NCI-H524 treated with DMSO at 0.1 percent for 48 hours (cell line): Measurements from ENCODE around the gene AP5B1.

ENCODE experiments used
- DNase-seq: peaks from one replicate; lab custom pipeline; 2025; lab: John Stamatoyannopoulos, UW

AP5B1 gene

DNA sequence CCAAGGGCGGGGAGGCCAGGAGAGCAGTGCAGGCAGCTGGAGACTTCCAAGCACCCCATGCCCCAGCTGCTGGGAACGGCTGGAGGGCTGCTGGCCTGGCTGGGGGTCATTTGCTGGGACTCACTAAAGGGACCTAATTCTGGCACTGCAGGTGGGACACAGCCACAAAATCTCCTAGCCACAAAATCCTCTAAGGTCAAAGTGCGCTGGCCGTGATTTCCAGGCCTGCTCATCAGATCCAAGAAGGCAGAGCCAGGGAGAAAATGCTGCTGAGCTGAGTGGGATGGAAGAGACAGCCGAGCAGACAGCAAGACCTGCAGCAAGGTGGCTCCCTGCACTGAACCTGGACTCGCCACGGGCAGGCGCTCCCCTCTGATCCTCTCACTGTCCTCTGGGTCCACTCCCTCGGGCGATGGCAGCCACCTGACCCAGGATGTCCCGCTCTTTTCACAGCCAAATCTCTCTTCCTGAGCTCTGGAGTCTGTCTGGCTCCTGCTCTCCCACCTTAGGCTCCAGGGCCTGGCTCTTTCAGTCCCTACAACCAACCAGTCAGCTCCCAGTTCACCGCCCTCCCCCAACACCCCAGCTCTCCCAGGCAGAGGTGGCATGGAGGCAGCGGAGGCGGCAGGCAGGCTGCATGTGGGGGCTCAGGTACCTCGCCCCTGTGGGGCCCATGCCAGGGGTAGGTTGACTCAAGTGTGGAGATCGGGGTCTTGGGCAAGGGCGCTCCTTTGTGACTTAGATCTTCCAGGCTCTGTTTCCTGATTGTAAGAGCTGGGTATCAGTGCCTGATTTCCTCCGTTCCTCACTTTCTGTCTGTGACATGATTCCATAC is 20.6 kb upstream of the AP5B1 start:
- no peak for DNase-seq

DNA sequence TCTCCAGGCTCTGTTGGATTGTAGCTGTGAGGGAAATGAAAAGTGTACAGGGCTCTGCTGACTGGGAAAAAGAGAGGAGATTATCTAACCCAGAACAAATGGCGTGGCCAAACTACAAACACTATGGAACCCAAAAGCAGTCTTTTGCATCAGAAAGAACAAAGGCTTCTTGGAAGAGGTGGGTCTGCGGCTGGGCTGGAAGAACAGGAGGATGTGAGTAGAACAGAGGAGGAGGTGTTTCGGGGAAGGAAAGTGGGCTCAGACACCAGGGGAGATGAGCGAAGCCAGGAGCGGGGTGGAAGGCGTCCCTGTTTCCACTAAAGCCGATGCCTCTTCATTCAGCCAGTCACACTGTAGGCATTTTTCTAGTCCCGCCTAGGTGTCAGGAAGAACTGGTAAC is 18.1 kb upstream of the AP5B1 start:
- DNase-seq, result no peak

DNA sequence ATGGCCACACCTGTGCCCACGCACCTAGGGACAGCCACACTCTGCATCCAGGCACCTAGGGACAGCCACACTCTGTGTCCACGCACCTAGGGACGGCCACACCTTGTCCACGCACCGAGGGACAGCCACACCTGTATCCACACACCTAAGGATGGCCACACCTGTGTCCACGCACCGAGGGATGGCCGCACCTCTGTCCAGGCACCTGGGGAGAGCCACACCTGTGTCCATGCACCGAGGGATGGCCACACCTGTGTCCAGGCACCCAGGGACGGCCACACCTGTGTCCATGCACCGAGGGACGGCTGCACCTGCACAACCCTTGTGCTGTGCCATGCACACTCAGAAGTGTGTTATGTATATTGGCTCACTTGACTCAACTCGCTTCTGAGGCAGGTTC is 16.9 kb upstream of the AP5B1 start:
- DNase-seq, result no peak

DNA sequence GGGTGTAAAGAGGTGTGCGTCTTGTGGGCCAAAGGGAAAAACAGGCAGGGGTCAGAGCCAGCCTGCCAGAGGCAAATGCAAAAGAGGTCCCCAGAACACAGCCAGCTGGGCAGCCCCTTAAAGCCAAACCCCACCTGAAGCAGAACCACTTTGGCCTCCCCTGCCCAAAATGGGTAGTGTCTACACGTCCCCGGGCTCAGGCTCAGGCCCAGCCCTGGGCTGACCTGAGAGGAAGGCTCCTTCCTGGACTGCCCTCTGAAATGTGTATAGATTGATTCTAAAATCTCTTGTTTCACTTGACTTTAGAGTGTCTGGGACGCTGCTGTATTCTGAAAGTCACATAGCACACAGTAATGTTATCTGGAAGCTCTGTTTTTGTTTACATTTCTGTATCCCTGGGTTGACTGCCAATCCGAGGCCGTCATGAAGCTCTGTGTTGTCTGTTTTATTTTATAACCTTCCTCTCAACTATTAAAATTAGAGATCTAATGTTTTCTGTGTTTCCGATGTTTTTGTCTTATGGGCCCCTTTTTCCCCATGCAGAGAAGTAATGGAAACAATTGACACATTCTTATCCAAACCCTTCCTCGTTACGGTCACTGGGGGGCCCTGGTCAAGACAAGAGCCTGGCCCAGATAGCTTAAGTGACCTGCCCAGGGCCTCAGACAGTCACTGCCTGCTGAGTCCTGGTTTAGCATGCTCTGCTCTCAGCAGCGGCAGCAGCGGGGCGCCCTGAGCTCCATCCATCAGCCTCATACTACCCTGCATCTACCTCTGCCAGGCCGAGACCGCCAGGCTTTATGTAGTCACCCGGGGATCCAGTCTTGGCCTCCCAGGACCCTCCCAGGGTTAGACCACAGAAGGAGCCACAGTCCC is 16.2 kb upstream of the AP5B1 start:
- no peak for DNase-seq

DNA sequence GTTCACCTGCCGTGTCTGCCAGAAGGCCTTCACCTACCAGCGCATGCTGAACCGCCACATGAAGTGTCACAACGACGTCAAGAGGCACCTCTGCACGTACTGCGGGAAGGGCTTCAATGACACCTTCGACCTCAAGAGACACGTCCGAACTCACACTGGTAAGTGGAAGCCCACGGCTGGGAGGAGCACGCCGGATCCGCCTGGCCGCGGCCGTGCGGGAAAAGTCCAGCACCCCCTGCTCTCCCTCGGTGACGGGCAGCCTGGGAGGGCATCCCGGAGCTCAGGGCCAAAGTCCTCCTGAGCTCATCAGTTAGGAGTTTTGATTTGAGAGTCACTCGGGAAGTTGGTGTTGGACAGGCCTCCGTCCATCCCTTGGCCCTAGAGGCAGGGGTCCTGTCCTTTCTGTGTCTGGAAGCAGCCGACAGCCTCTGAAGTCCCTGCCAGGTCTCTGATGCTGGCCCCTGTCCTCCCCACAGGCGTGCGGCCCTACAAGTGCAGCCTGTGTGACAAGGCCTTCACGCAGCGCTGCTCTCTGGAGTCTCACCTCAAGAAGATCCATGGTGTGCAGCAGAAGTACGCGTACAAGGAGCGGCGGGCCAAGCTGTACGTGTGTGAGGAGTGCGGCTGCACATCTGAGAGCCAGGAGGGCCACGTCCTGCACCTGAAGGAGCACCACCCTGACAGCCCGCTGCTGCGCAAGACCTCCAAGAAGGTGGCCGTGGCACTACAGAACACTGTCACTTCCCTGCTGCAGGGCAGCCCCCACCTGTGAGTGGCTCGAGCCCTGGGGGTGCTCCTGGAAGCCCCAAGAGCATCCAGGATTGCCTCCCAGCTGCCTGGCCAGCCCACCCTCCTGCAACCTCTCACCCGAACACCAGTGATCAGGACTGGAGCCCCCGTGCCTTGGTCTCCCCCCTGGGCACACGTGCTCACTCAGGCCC is 14.1 kb upstream of the AP5B1 start:
- DNase-seq, result no peak

DNA sequence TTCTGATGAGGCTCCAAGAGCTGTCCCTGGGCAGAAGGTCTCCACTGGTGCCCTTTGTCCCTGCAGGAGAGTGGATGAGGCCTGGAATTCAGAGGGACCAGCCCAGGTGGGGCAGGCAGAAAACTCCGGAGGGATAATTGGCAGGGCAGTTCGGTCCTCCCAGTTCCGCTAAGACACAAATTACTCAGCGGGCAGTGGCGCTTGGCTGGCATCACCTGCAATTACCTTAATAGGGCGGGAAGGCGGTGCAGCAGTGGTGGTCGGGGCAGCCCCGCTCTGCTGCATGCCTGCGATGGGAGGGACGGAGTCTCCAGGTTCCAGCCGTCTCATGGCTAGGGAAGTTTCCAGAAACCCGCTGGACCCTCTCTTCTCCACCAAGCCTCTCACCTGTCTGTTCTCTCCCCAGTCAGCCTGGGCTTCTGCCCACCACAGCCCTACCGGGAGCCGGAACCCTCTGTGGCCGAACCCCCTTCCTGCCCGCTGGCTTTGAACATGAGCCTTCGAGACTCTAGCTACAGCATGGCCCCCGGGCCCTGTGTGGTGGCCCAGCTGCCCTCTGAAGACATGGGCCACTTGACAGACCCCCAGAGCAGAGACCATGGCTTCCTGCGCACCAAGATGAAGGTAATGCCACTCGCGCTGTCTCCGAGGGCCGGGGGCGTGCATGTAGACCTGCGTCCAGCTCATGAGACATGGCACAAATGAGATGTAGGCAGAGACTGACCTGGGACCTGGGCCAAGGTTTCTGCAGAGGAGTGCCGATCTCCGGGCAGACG is 13.0 kb upstream of the AP5B1 start:
- DNase-seq, result no peak

DNA sequence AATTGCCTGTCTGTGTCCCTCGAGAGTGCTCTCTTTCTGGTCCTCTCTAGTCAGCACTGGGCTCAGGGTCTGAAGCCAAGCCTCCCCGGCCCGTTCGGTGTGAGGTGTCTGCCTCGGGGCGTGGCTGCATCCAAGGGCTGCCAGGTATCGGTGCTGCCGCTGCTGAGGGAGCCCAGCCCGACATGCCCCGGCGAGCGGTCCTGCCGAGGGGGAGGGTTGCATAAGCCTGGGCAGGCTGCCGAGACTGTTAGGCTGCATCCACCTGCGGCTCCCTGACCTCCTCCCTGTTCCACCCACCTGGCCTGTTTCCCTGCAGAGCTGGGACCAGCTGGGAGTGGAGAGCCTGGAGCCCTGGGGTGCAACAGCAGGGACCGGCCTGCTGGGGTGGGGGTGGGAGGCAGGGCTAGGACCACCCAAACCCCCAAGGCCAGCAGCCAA is 12.4 kb upstream of the AP5B1 start:
- DNase-seq, result no peak

DNA sequence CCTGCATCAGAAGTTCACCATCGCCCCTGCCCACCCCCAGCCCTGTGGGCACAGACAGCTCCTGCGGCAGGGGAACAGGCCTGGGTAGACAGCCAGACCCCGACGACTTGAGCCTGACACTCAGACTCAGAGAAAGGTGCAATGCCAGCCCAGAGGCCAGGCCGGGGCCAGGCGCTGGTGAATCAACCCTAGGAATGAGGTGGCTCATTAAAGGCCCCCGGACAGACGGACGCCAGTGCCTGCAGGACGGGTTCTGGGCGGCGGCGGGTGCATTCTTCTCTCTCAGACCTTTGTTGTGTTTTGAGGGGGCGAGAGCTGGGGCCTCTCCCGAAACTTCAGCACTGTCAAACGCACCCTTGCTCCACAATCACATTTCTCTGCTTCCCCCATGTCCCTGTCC is 11.7 kb upstream of the AP5B1 start:
- DNase-seq, result no peak

DNA sequence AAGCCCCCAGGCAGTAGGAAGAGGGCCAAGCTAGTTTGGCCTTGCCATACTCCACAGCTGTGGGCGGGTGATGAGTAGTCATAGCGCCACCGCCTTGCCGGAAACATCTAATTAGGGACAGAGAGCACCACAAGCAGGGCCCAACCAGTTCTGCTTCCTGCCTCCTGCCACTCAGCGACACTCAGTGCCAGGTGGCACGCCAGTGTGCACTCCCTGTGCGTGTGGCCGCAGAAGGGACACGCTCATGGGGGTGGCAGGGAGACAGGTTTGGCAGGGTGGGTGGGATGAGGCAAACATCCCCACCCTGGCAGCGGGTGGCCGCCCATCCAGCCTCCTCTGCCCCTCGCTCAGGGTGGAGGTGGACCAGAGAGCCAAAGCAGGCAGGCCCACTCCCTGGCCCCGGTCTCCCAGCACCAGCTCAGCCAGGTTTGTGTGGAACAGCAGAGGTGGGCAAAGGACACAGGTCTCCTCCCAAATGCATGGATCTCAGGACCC is 11.0 kb upstream of the AP5B1 start:
- no peak for DNase-seq

DNA sequence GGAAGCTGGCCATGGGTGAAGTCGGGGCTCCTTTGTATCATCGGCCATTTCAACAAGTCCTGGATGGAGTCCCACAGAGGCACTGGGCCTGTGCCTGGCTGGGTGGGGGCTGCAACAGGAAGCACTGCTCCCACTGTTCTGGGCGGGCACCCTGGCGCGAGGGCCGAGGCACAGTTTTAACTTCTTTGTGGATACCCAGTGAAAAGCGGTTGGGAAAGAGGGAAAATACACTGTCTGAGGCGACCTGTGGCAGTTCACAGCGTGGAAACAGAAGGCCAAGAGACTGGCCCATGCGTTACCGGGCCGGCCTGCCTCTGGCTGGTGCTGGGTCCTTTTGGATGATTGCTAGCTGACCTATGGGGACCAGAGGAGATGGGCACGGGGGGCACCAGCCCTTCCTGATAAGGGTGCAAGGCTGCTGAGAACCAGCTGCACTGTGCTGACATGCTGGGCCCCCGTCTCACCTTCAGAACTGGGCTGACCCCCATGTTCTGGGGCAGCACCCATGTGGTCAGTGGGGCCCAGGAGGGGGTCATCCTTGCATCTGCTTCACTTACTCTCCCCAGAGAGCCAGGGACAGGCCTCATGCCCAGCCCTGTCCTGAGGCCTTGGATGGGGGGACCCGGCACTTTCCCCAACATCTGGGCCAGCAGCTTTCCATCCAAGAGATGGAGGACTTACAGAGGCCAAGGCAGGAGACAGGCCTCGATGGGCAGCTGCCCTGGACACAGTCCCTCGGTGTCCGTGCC is 10.3 kb upstream of the AP5B1 start:
- no peak for DNase-seq

DNA sequence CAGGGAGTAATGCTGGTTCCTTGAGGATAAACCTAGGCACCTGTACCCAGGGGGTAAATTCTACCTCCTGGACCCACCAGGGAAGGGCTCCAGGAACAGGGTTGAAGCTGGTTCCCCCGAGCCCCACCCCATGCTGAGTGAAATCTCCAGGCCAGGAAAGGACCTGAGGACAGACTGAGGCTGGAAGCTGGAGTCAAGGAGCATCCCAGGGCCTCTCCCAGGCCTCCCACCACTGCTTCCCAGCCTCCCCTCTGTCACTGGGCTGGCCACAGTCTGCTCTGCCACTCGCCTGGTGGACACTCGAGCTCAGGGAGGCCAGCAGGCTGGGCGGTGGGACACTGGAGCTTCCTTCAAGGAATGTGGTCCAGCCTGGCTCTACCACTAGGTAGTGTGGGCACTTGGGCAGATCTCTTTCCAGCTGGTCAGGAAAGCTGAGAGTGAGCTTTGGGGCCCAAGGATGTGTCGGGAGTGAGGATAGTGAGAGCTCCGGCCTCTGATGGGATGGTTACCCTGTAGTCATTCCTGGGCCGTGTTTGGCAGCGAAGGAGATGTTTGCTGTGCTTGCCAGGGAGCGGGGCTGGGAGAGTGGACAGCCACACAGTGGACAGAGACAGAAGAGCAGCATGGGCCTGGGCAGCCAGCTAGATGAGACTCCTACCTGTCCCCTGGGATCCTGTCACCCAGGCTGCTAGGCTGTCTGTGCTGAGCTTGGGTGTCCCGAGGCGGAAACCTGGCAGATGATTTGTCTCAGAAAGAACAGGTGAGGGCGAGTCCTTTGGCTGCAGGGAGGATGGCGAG is 9.5 kb upstream of the AP5B1 start:
- no peak for DNase-seq

DNA sequence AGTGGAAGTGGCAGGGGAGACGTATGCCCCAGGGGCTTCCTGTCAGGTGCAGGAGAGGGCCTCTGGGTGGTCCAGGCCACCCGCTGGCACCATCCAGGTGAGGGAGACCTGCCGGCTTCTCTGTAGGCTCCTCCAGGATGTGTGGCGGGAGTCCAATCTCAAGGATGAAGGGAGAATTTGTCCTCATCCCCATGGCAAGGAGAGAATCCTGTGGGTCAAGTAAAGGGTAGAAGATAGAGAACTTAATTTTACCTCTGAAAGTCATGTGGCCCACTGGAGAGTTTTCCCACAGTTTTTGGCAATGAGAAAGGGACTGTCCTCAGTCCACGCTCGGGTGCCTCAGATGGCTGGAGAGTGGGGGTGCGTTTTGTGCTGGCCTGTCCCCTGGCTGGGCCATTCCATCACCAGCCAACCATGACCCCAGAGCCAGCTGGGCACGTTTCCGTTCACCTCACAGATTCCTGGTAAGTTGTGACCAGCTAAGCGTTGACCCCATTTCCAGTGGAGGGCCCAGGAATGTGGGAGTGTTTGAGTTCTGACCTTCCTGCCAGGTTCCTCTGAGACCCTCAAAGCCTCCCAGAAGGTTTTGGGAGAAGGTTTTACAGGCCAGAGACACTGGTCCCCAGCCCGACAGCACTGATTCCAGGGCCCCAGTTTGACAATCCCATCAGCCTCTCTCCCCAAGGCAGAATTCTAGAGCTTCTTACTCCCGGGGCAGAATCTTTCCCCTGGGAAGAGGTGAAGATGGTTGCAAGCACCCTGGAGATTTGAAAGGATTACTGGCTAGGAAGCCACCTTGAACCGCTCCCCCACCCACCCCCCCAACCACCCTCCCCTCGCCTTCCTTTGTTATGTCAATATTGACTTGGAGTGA is 8.7 kb upstream of the AP5B1 start:
- no peak for DNase-seq

DNA sequence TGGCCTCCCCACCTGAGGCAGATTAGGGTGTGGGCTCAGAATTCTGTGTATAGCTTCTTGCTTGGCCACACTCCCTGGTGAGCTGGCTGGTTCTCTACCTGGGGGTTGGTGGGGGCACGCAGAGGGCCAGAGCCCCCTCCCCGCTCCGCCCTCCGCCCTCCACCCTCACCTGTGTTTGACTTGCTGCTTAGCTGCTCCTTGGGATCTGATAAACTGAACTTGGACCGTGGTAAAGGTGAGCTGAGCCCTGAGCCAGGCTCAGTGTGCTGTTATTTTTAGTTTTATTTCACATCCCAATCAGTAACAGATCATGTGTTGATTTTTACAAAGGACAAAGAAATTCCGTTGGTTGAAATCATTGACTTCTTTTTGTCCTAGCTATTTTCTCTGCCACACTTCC is 8.0 kb upstream of the AP5B1 start:
- DNase-seq, result no peak

DNA sequence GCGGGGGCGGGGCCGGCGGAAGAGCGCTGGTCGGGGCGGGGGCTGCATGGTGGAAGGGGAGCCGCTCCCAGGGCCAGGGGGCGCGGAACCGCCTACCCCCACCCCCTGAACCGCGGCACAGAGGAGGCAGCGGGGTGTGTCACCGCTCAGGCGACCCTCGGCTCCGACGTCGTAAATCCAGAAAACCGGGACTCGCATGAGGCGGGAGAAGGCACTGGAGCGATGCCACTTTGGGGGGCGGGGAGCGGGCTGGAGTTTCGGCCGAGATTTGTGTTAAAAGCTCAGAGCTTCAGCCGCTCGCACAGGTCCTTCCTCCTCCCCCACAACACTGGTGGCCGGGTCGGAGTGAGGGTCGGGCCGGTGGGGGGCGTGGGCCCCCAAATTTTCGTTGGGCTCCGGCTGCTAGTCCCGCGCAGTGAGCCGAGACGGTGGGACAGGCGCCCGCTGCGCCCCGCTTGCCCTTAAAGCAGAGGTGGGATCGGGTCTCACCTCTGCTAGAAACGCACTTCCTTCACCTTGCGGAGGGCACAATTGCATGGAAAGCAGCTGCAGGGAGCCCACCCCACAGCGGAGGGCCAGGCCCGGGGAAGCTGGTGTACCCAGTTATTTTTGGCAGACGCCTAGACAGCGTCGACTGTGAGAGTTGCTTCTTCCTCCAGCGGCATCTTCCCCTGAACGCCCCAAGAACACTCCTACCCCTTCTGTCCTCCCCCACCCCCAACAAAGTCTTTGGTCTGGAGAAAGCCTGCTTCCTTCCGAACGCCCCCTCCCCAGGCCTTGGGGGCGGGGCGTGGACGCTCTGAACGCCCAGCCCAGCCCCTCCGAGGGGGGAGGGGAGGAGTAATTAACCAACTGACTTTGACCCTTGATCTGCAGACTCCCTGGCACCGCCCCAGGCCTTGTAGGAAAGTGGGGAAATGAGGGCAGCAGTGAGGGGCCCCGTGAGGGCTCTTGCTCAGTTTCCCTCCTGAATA is 7.2 kb upstream of the AP5B1 start:
- DNase-seq, result no peak

DNA sequence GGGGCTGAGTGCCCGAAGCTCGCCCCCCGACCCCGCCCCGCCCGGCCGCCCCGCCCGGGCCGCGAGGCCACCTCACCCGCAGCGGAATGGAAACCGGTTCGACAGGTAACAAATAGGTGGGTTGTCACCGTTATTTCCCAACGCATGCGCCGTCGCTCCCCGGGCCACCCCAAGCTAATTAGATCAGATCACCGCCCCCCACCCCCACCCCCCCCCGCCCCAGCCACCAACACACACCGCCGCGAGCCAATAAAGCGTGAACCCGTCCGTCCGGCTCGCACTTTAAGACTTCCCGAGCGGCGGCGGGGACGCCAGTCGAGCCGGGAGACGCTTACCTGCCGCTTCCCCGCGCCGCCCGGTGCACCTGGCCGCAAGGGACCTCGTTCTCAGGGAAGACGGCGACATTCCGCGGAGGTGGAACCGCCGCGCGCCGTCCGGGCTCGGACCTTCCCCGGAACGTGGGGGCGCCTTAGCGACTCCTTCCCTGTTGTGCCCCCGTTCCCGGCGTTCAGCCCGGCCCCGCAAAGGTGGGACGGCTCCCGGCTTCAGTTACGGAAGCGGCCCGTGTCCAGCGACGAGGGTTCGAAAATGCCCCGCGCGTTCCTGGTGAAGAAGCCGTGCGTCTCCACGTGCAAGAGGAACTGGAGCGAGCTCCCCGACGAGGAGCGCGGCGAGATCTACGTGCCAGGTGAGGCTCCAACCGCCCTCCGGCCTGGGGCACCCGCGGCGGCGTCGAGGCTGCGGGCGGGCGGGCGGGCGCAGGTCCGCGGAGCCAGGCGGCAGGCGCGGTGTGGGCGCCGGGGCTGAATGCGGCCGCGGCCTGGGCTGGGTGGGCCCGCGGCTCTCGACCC is 6.2 kb upstream of the AP5B1 start, which contains the start of gene OVOL1:
OVOL1 (plus strand) TSS at position 278 of the 851 bp plus-strand sequence; CDS start at position 589, 311 bp downstream.
- DNase-seq, result no peak
